PC-9 (cell line): ENCODE measurements around the gene ALG6.

Experiments
- CTCF ChIP-seq: fragments of 200-600 bp; sonication (generic); conservative IDR thresholded peaks from 2 replicates; pipeline ENCODE4 v1.6.1; 2017; ENCODE audit warnings: mixed run types, antibody characterized with exemption, mild to moderate bottlenecking, moderate library complexity
- EZH2 ChIP-seq: fragments of 200-600 bp; sonication (generic); IDR thresholded peaks from 2 replicates; pipeline ENCODE4 v1.8.0; 2017; ENCODE audit warnings: antibody characterized with exemption, low read depth

- no peak for TF ChIP-seq CTCF
- no peak for TF ChIP-seq EZH2
Observed at GRCh38 chr1:63401945-63402344, 34.5 kb downstream of the ALG6 start.
